ENCODE data around the gene CHCT1.

DNA sequence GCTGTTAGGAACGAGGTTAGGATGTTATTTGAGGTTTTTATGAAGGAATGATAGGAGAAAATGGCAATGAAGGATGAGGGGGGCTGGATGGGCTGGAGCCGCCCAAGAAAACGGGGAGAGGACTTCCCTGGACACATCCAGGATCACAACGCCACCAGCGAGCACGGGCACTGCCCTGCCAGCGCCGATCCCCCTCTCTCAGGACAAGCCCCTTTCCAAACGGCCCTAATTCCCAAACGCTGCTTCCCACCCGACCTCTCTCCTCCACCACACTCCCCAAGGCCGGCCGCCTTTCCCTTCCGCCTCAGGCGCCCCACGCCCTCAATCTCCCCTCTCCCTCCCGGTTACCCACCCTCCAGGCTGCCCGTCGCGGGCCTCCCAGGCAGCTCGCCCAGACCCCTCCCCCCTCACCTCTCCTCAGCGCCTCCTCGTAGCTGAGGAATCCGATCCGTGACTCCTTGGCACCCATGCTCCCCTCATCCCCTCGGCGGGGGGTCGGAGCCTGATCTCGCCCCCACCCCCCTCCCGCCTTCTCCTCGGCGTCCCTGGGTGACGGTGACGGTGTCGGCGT is 30.7 kb upstream of the CHCT1 start:
- TF ChIP-seq, protein P1, sequence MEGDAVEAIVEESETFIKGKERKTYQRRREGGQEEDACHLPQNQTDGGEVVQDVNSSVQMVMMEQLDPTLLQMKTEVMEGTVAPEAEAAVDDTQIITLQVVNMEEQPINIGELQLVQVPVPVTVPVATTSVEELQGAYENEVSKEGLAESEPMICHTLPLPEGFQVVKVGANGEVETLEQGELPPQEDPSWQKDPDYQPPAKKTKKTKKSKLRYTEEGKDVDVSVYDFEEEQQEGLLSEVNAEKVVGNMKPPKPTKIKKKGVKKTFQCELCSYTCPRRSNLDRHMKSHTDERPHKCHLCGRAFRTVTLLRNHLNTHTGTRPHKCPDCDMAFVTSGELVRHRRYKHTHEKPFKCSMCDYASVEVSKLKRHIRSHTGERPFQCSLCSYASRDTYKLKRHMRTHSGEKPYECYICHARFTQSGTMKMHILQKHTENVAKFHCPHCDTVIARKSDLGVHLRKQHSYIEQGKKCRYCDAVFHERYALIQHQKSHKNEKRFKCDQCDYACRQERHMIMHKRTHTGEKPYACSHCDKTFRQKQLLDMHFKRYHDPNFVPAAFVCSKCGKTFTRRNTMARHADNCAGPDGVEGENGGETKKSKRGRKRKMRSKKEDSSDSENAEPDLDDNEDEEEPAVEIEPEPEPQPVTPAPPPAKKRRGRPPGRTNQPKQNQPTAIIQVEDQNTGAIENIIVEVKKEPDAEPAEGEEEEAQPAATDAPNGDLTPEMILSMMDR (conservative IDR thresholded peaks at IDR 0.05; ENCODE audit: low read depth, low read length): no peak
- TF ChIP-seq EZH2phosphoT487 (IDR thresholded peaks at IDR 0.05; ENCODE audit: borderline replicate concordance, low read length) (no peak), EZH2 (IDR thresholded peaks at IDR 0.05; ENCODE audit: low read length, unreplicated experiment) (no peak)

Data from PC-3 (cell line).